H1 (cell line): ENCODE data around the gene NREP. TPM values are rescaled to one million over a fixed set of nuclear protein-coding genes. Genes with fewer than 3 reads are reported as not detected.

Source experiments
- CTCF ChIA-PET: fragments of 300-600 bp; sonication (Branson Sonifier 250); formaldehyde crosslinking; loops from one replicate; lab custom pipeline; 2021; ENCODE audit not compliant: partially characterized antibody; lab: Charles Lee
- POLR2A ChIA-PET: fragments of 300-600 bp; sonication (Branson Sonifier 250); formaldehyde crosslinking; loops from one replicate; lab custom pipeline; 2021; ENCODE audit warnings: inconsistent platforms; ENCODE audit not compliant: partially characterized antibody; lab: Charles Lee
- DNase-seq, 2 experiments: peaks; one replicate each; pipeline versions ENCODE4 v3.0.0 to v3.0.0-alpha.2; 2010 to 2022; ENCODE audit warnings: low spot score in 2 of 2, low read depth in 1 of 2, mixed read lengths in 1 of 2
- FAIRE-seq: peaks from 2 replicates; lab custom pipeline; 2011; peaks lifted over from hg19 to GRCh38; lab: Jason Lieb, UNC
- H2AFZ ChIP-seq: 2 replicates; pipeline ENCODE4 v1.8.1; 2012; ENCODE audit warnings: low read length, inconsistent platforms
- H2AK5ac ChIP-seq: 2 replicates; pipeline ENCODE4 v1.6.1; 2013; ENCODE audit warnings: low read depth, low read length
- H2BK120ac ChIP-seq: replicated peaks from 2 replicates; pipeline ENCODE3; 2013; ENCODE audit warnings: low read depth, low read length, inconsistent platforms
- H2BK12ac ChIP-seq: 2 replicates; pipeline ENCODE4 v1.6.1; 2013; ENCODE audit warnings: low read depth, low read length
- H2BK15ac ChIP-seq: 2 replicates; pipeline ENCODE4 v1.6.1; 2013; ENCODE audit warnings: low read length
- H2BK20ac ChIP-seq: 2 replicates; pipeline ENCODE4 v1.6.1; 2013; ENCODE audit warnings: low read length
- H2BK5ac ChIP-seq: 2 replicates; pipeline ENCODE4 v1.6.1; 2013; ENCODE audit warnings: low read depth, low read length
- H3K14ac ChIP-seq: 2 replicates; pipeline ENCODE4 v1.6.1; 2013; ENCODE audit warnings: inconsistent platforms; ENCODE audit not compliant: insufficient read length
- H3K18ac ChIP-seq: 2 replicates; pipeline ENCODE4 v1.6.1; 2013; ENCODE audit warnings: low read length; ENCODE audit errors: extremely low read depth
- H3K23ac ChIP-seq: 2 replicates; pipeline ENCODE4 v1.6.1; 2013; ENCODE audit warnings: inconsistent platforms; ENCODE audit not compliant: insufficient read length
- H3K23me2 ChIP-seq: 2 replicates; pipeline ENCODE4 v1.6.1; 2013; ENCODE audit warnings: low read depth, low read length
- H3K27ac ChIP-seq: 2 replicates; pipeline ENCODE4 v1.6.1; 2011; ENCODE audit warnings: low read depth, low read length, inconsistent platforms
- H3K27me3 ChIP-seq, 4 experiments: replicated peaks in 1 of 4; 1 replicate in 1 of 4; 2 replicates in 3 of 4; pipeline versions ENCODE4 v1.6.1 to v1.8.1; 2011 to 2013; ENCODE audit warnings: low read length in 3 of 4, mild to moderate bottlenecking in 3 of 4, inconsistent platforms in 2 of 4, mixed read lengths in 2 of 4, moderate library complexity in 1 of 4; ENCODE audit not compliant: control insufficient read depth in 3 of 4, insufficient read depth in 3 of 4; ENCODE audit errors: extremely low read depth in 1 of 4
- H3K36me3 ChIP-seq, 4 experiments: 2 replicates each; pipeline versions ENCODE4 v1.6.1 to v1.8.1; 2011 to 2013; ENCODE audit warnings: mild to moderate bottlenecking in 4 of 4, low read length in 3 of 4, moderate library complexity in 2 of 4, control low read depth in 1 of 4, inconsistent platforms in 1 of 4; ENCODE audit not compliant: insufficient read depth in 4 of 4, control insufficient read depth in 2 of 4
- H3K4ac ChIP-seq: replicated peaks from 2 replicates; pipeline ENCODE3; 2013; ENCODE audit warnings: low read length, low read depth, mixed read lengths, inconsistent platforms; ENCODE audit not compliant: insufficient read length
- H3K4me1 ChIP-seq, 4 experiments: replicated peaks in 1 of 4; 1 replicate in 1 of 4; 2 replicates in 3 of 4; pipeline versions ENCODE4 v1.6.1 to v1.8.1; 2011 to 2013; ENCODE audit warnings: low read length in 3 of 4, inconsistent platforms in 2 of 4, mixed read lengths in 1 of 4; ENCODE audit not compliant: insufficient read depth in 4 of 4, control insufficient read depth in 3 of 4
- H3K4me2 ChIP-seq, 2 experiments: 2 replicates each; pipeline versions ENCODE4 v1.6.1 to v1.8.1; 2011 to 2013; ENCODE audit warnings: low read depth in 2 of 2, low read length in 2 of 2, control low read depth in 1 of 2, inconsistent platforms in 1 of 2, mild to moderate bottlenecking in 1 of 2; ENCODE audit not compliant: insufficient read depth in 1 of 2
- H3K4me3 ChIP-seq, 4 experiments: fragments of 200-600, 300-600 bp in 1 of 4; sonication (generic), shearing (Covaris generic), sonication (Bioruptor Twin) in 1 of 4; 2 replicates each; pipeline versions ENCODE4 v1.5.1 to v1.8.1; 2011 to 2016; ENCODE audit warnings: low read length in 4 of 4, low read depth in 3 of 4, control low read depth in 2 of 4, inconsistent platforms in 2 of 4, mild to moderate bottlenecking in 2 of 4, mixed read lengths in 1 of 4, moderate library complexity in 1 of 4; ENCODE audit not compliant: insufficient read depth in 2 of 4; ENCODE audit errors: extremely low read depth in 1 of 4
- H3K56ac ChIP-seq: replicated peaks from 2 replicates; pipeline ENCODE3; 2013; ENCODE audit warnings: low read depth, mild to moderate bottlenecking, mixed read lengths, low read length, inconsistent platforms; ENCODE audit not compliant: insufficient read length
- H3K79me1 ChIP-seq: 2 replicates; pipeline ENCODE4 v1.6.1; 2013; ENCODE audit warnings: low read depth, low read length, control low read depth
- H3K79me2 ChIP-seq, 2 experiments: 2 replicates each; pipeline versions ENCODE4 v1.6.1 to v1.8.1; 2012 to 2013; ENCODE audit warnings: low read length in 2 of 2, mild to moderate bottlenecking in 2 of 2, inconsistent platforms in 1 of 2; ENCODE audit not compliant: insufficient read depth in 2 of 2, control insufficient read depth in 1 of 2
- H3K9ac ChIP-seq, 4 experiments: replicated peaks in 1 of 4; 1 replicate in 1 of 4; 2 replicates in 3 of 4; pipeline versions ENCODE4 v1.6.1 to v1.8.1; 2011 to 2013; ENCODE audit warnings: low read depth in 3 of 4, low read length in 3 of 4, control low read depth in 2 of 4, mild to moderate bottlenecking in 2 of 4, moderate library complexity in 2 of 4, inconsistent platforms in 1 of 4; ENCODE audit errors: extremely low read depth in 1 of 4
- H3K9me3 ChIP-seq, 2 experiments: 2 replicates each; pipeline versions ENCODE4 v1.6.1 to v1.8.1; 2012 to 2013; ENCODE audit warnings: mild to moderate bottlenecking in 2 of 2, moderate library complexity in 2 of 2, control low read depth in 1 of 2, inconsistent platforms in 1 of 2, low read depth in 1 of 2, low read length in 1 of 2, mixed read lengths in 1 of 2; ENCODE audit not compliant: insufficient read depth in 2 of 2
- H4K20me1 ChIP-seq, 2 experiments: replicated peaks in 1 of 2; 2 replicates each; pipeline versions ENCODE3 to v1.8.1; 2011 to 2013; ENCODE audit warnings: inconsistent platforms in 2 of 2, low read length in 2 of 2, mild to moderate bottlenecking in 1 of 2; ENCODE audit not compliant: insufficient read depth in 2 of 2, control insufficient read depth in 1 of 2
- H4K5ac ChIP-seq: 2 replicates; pipeline ENCODE4 v1.6.1; 2013; ENCODE audit warnings: low read length, low read depth, mixed read lengths, inconsistent platforms; ENCODE audit not compliant: insufficient read length
- H4K8ac ChIP-seq: 2 replicates; pipeline ENCODE4 v1.8.0; 2013; ENCODE audit warnings: mild to moderate bottlenecking, moderate library complexity, low read length, inconsistent platforms; ENCODE audit not compliant: insufficient read depth; ENCODE audit errors: extremely low read depth
- H4K91ac ChIP-seq: replicated peaks from 2 replicates; pipeline ENCODE3; 2013; ENCODE audit warnings: low read length, mixed read lengths, inconsistent platforms; ENCODE audit not compliant: insufficient read length
- BACH1 ChIP-seq: IDR thresholded peaks from 2 replicates; pipeline ENCODE4 v1.6.1; 2012; ENCODE audit warnings: low read length, improper control_type of control experiment
- EGR1 ChIP-seq: IDR thresholded peaks from 2 replicates; pipeline ENCODE4 v1.6.1; 2011; ENCODE audit warnings: low read depth, low read length, borderline replicate concordance
- JUN ChIP-seq: IDR thresholded peaks from 2 replicates; pipeline ENCODE4 v1.6.1; 2011; ENCODE audit warnings: low read depth, mild to moderate bottlenecking, improper control_type of control experiment, low read length
- KDM1A ChIP-seq: fragments of 200-600, 300-600 bp; sonication (generic); IDR thresholded peaks from 2 replicates; pipeline ENCODE4 v1.7.1; 2016; ENCODE audit warnings: mild to moderate bottlenecking, low read length, borderline replicate concordance
- NANOG ChIP-seq: IDR thresholded peaks from 2 replicates; pipeline ENCODE4 v1.6.1; 2011; ENCODE audit warnings: low read length, low read depth, mild to moderate bottlenecking, inconsistent platforms; ENCODE audit not compliant: insufficient read depth, poor library complexity, severe bottlenecking
- POU5F1 ChIP-seq: IDR thresholded peaks from 2 replicates; pipeline ENCODE4 v1.6.1; 2011; ENCODE audit warnings: low read depth, mild to moderate bottlenecking, low read length, moderate library complexity
- RFX5 ChIP-seq: IDR thresholded peaks from 2 replicates; pipeline ENCODE4 v1.6.1; 2011; ENCODE audit warnings: low read depth, low read length, improper control_type of control experiment, borderline replicate concordance
- ZNF274 ChIP-seq: IDR thresholded peaks from 2 replicates; pipeline ENCODE4 v1.7.0; 2012; ENCODE audit warnings: low read length, borderline replicate concordance; ENCODE audit errors: extremely low read depth
- WGBS, 2 experiments: shearing (Covaris generic) in 1 of 2; methylation state at CpG; one replicate each; pipeline versions ENCODE4 v1.1.6 to v1.1.7; 2013 to 2015; ENCODE audit warnings: low lambda C conversion rate in 2 of 2, mixed read lengths in 2 of 2, inconsistent platforms in 1 of 2, low coverage in 1 of 2, missing lambda C conversion rate in 1 of 2; ENCODE audit not compliant: insufficient replicate concordance in 2 of 2, insufficient coverage in 1 of 2, insufficient read length in 1 of 2; ENCODE audit errors: extremely low coverage in 1 of 2, missing lambda C conversion rate in 1 of 2; 5-methylcytosine and 5-hydroxymethylcytosine counted together
- polyA plus RNA-seq, 7 experiments: library from polyadenylated mRNA; depleted of rRNA in 3 of 7; stranded (reverse) in 5 of 7; unstranded in 2 of 7; fragments of >200 nt in 5 of 7; fragments of 200-250 nt in 2 of 7; gene quantifications; 1 replicate in 5 of 7; 2 replicates in 1 of 7; 4 replicates in 1 of 7; pipeline versions ENCODE4 v1.2.1 to v1.2.3, GENCODE V29; 2011 to 2013; ENCODE audit warnings: missing spikeins in 2 of 7, mixed read lengths in 2 of 7
- total RNA-seq: library from RNA; stranded (reverse); fragmentation: NEBNext Ultra II Directional; extraction: Animal tissue kit (Norgen Biotek cat#: 25700); gene quantifications from 2 replicates; pipeline ENCODE4 v1.2.1, GENCODE V29; 2021
- TF ChIP-seq, protein P1 (sequence below): IDR thresholded peaks from 2 replicates; pipeline ENCODE4 v1.6.1; 2011; ENCODE audit warnings: low read depth, mild to moderate bottlenecking, low read length; ENCODE audit not compliant: insufficient read depth
- TF ChIP-seq, protein P2 (sequence below), 3 experiments: IDR thresholded peaks; 1 replicate in 2 of 3; 2 replicates in 1 of 3; pipeline versions ENCODE4 v1.5.1 to v1.6.1; 2011; ENCODE audit warnings: low read length in 3 of 3, mild to moderate bottlenecking in 3 of 3, inconsistent platforms in 2 of 3, low read depth in 1 of 3, moderate library complexity in 1 of 3; ENCODE audit not compliant: insufficient read depth in 1 of 3; ENCODE audit errors: control extremely low read depth in 1 of 3

The NREP gene
- total and polyA plus RNA-seq, 2 of the 8 experiments (the other 6 are each of a cell fraction or from before 2014, with no cell fraction given), result 254 to 301 TPM

DNA sequence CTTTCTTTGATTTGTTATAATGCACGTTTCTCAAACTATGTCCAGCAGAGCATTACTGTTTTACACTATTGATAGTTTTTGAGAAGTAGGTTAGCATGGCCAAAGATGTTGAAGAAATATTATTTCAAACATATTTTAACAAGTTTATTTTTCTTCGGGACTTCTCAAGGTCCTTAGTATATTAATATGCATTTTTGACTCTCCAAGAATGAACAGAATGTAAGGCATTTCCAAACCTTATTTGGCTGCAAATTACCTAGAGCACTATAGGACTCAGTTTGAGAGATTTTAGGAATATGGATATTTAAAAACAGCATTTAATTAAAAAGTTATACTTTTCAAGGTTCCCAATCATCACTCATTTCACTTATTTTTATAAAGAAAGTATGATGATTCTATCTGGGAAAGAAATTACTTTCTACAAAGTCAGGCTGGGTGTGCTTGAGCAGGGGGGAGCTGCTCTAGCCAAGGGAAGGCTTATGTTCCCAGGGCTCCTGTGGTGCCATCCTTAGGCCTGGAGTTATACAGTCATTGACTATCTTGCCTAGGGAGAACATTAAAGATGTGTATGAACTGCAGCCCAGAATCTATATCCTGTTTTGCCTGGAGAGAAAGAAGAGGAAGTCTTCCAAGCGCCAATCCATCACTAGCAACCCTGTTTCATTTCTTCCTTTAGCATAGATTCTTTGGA is 27.6 kb upstream of the NREP start:
- CTCF ChIA-PET, result interaction anchor here (0.6 to 1.2 kb wide), 2 partner anchors 38 to 143 kb away, joined by 3 read pairs; no protein-coding TSS in a partner anchor
- Histone ChIP-seq H4K91ac (no peak overlapping the region), H3K79me1 (no peaks in the 10 kb centered on the region), H3K27ac (no peak overlapping the region), H4K8ac (no peak overlapping the region), H3K36me3 (no peaks in the 10 kb centered on the region), H3K4me3 (no peak overlapping the region), H3K23me2 (no peaks in the 10 kb centered on the region), H3K23ac (no peak overlapping the region), H2AFZ (no peak overlapping the region), H3K27me3 (no peaks in the 10 kb centered on the region), H3K9me3 (no peaks in the 10 kb centered on the region), H2BK15ac (no peak overlapping the region), H3K14ac (no peak overlapping the region), H3K4me1 (0 out of 7 replicates have a peak, but pooled peaks cover 0 to 3% (median 0%) of the 10 kb centered on the region in 4 experiments), H3K56ac (no peak overlapping the region), H2BK5ac (no peak overlapping the region), H2BK120ac (no peak overlapping the region), H2BK20ac (no peak overlapping the region), H4K5ac (no peak overlapping the region), H2BK12ac (no peak overlapping the region), H3K4ac (no peak overlapping the region), H2AK5ac (no peak overlapping the region), H3K18ac (no peak overlapping the region), H4K20me1 (no peaks in the 10 kb centered on the region), H3K79me2 (no peaks in the 10 kb centered on the region), H3K9ac (no peak overlapping the region), H3K4me2 (no peak overlapping the region)
- POLR2A ChIA-PET, result no interaction called here
- WGBS, 2 experiments, result 90% methylated on average over 3 of the region's 3 CpGs; no CpG with 5 or more reads in 1 of the 2 experiments
- no peak for FAIRE-seq
- DNase-seq, result no peak
- TF ChIP-seq BACH1 (no peak), RFX5 (no peak), NANOG (no peak), POU5F1 (no peak), ZNF274 (no peak), JUN (no peak), KDM1A (no peak), EGR1 (no peak)
- TF ChIP-seq, protein P1, sequence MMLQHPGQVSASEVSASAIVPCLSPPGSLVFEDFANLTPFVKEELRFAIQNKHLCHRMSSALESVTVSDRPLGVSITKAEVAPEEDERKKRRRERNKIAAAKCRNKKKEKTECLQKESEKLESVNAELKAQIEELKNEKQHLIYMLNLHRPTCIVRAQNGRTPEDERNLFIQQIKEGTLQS, result no peak
- TF ChIP-seq, protein P2, sequence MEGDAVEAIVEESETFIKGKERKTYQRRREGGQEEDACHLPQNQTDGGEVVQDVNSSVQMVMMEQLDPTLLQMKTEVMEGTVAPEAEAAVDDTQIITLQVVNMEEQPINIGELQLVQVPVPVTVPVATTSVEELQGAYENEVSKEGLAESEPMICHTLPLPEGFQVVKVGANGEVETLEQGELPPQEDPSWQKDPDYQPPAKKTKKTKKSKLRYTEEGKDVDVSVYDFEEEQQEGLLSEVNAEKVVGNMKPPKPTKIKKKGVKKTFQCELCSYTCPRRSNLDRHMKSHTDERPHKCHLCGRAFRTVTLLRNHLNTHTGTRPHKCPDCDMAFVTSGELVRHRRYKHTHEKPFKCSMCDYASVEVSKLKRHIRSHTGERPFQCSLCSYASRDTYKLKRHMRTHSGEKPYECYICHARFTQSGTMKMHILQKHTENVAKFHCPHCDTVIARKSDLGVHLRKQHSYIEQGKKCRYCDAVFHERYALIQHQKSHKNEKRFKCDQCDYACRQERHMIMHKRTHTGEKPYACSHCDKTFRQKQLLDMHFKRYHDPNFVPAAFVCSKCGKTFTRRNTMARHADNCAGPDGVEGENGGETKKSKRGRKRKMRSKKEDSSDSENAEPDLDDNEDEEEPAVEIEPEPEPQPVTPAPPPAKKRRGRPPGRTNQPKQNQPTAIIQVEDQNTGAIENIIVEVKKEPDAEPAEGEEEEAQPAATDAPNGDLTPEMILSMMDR (IDR thresholded peaks at IDR 0.05; ENCODE audit: control extremely low read depth in 1 of 3, insufficient read depth in 1 of 3, low read depth in 1 of 3, low read length in 3 of 3), result no peak
